ENCODE results near the gene TSPAN9.

Gene TSPAN9

DNA sequence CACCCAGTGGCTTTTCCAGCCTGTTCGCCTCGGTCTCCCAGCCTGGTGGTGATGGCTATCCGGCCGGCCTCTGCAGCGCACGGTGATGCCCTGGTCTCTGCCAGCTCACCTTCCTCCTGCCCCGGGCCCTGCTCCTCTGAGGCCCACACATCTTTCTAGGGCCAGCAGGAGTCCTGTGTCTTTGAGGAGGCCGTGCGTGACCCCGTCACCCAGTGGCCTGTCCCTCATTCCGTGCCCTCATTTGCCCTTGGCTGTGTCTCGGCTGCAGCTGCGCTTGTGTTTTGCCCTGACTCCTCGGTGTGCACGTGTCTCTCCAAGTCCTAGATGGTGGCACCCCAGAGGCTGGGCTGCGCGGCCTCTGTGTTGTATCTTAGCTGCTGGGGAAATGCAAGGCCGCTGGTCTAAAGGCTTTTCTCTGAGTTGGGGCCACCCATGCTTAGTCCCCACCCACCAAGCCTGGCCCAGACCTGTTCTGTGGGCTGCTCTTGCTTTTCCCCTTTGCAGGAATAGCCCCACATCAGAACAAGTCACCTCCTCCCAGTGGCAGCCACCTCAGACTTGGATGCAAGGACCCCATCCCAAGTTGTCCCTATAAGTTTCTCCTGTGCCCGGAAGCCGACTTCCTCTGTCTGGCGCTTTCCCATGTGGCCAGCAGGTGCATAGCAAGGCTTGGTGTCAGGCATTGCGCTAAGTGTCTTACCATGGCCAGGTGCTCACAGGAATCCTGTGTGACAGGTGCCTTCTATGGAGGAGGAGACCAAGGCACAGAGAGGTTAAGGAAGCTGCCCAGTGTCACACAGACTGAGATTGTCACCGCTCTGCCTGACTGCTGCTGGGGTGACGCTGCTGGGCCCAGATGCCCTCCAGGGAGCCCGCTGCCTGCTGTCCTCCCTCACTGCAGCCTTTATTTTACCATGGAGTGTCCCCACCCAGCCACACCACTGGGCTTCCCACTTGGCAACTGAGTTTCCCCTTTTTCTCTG lies 64.5 kb downstream of the TSPAN9 start:
- DNase-seq (ENCODE audit: low read depth in 2 of 2) = no peak

DNA sequence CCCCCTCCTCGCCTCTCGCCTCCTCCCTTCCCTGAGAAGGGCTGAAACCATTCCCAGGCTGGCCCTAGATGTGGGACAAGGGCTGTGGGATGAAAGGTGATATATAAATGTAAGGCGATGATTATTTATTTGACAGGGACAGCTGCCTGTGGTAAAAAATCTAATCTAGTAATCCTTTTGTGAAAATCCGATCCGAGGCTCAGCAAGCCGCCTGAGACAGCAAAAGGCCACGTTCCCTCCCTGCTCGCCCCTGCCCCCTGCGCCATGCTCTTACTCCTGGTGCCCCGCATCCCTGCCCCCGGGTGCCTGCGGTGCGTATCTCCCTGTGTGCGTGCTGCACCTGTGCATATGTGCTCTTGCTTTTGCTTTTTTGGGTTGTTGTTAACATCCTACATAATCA lies 65.2 kb downstream of the TSPAN9 start:
- no peak for DNase-seq (ENCODE audit: low read depth in 2 of 2)

DNA sequence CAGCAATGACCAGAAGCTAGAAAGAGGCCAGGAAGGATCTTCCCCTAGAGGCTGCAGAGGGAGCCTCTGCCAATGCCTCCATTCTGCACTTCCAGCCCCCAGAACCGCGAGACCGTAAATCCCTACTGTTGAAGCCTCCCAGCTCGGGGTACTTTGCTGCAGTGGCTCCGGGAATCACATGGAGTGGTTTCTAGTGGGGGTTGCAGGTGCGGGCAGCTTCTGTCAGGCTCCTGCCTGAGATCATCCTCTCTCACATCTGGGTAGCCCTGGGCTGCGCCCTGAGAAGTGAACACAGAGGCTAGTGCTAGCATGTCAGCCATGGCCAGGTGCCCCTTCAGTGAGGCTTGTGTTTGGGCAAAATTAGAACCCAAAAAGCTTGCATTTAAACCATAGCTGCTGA lies 67.3 kb downstream of the TSPAN9 start:
- DNase-seq (ENCODE audit: low read depth in 2 of 2) = no peak

DNA sequence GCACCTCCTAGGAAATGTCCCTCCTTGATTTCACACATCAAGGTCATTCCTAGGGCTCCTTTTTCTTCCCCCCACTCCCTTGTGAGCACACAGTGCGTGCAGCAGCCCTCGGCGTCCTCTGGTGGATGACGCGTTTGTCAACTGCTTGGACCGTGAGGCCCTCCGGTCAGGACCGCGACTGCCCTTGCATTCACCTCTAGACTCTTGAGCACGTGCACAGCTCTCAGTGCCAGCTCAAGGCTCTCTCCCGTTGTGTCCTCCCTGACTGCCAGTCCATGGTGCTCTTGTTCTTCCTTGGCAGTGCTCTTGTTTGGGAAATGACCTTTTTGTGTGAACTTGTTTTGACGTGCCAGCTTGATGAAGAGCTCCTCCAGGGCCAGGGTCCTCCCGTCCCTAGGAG lies 67.9 kb downstream of the TSPAN9 start:
- no peak for DNase-seq (ENCODE audit: low read depth in 2 of 2)

DNA sequence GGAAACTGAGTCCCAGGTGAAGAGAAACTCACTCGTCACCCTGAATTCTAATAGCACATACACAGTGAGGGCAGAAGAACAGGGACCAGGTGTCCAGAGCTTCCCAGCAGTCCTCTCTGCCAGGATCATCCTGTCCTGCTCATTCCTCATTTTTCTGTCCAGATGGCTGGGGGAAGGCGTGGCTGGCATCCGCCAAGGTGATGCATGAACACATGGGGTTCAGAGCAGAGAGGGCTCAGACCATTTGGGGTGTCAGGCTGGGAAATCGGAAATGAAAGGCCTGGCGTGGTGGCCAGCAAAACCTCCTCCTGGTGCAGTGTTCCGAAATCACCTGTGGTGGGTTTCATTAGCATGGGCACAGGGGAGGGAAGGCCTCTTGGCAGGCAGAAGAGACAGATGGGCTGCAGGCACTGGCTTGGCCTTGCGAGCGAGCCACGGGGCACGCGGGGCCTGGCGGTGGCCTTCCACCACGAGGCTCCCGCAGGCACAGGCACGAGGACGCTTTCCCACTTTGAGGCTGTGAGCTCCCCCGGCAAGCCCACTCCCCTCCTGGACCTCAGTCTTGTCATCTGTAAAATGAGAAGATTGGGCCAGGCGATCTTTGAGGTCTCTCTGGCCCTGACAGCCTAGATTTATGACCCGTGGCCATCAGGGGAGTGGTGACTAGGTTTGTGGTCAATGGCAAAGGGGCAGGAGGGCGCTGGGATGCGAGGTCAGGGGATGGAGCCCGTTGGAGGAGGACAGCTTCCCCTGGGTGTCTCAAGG lies 68.5 kb downstream of the TSPAN9 start:
- no peak for DNase-seq (ENCODE audit: low read depth in 2 of 2)

DNA sequence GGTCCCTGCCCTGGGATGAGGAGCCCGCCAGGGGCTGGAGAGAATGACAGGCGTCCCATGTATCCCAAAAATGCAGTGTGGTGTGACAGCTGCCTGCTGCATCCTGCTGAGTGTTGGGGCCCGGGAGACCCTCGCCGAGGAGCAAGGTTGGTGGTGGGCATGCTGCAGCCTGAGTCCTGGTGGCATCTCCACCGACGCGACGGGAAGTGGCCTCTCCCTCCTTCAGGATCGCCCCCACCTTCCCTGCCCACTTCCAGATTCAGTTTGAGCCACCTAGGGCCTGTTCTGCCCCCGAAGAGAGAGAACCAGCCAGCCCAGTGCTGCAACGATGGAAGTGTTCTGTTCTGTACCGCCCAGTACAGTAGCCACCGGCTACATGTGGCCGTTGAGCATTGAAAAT lies 70.1 kb downstream of the TSPAN9 start:
- no peak for DNase-seq (ENCODE audit: low read depth in 2 of 2)

DNA sequence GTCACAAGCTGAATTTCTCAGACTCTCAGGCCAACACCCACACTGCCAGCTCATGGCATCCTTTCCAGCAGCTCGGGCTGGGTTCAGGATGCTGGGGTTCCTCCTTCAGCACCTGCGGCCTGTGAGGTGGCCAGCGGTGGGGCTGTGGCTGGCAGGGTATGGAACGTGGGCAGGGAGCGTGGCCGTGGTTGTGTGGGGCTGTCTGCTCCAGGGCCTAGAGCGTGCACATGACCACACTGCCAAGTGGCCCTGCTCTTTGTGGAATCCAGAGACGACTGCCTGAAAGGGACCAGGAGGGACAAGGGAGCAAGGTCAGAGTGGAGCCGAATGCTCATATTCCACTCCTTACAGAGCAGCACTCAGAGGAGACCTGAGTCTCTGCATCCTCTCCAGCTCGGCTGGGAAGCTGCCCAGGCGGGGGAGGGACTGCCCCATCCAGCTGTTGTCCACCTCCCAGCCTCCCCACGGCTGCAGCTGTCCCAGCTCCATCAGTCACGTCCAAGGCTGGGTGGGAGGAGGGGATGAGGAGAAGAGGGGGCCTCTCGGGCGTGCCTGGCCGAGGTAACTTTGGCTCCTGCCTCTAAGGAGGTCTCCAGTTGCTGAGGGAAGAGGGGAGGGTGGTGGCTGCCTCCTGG lies 71.3 kb downstream of the TSPAN9 start:
- DNase-seq (ENCODE audit: low read depth in 2 of 2) = no peak

DNA sequence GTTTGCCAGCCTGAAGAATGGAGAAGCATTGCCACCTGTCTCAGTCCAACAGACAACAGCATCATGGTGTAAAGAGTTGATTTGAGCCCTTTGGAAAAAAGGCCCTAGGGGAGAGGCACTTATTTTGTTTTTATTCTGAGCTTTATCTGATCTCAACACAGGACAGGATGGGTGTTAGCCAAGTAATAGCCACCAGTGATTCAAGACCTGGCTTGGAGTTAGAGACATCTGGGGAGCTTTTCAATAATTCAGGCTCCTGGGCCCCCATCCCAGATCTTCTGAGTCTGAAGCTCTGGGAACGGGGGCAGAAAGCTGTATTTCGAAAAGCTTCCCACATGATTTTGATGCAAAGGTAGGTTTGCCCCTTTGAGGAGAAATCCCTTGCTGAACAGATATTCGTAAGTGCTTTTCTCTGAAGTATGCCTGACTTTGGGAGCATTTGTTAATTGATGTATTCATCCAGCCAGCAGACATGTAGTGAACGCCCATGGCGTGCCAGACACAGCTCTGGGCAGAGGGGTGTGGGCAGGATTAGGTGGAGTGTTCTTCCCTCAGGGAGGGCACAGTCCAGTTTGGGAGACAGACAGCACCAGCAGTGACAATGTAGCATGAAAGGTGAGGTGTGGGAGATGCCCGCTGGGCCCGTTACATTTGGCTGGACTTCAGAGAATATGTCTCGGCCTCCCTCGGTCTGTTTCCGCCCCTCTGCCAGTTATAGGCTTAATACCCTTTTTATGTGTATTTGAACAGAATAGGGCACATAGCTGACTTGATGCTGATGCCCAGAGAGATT lies 72.5 kb downstream of the TSPAN9 start:
- no peak for DNase-seq (ENCODE audit: low read depth in 2 of 2)

DNA sequence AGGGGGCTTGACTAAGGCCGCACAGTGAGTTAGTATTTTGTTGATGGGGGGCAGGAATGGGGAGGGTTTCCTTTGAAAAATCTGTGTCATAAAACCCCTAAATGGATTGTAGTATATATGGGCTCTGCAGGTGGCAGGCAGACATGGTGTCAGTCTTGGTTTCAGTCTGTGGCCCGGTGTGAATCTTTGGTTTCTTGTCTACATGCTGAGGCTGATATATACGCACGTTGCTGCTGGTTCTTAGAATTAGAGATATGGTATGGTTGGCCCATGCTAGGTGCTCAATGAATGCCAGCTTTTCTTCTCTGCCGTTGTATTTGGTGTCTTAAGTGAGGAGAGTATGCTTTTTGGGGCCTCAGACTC lies 73.1 kb downstream of the TSPAN9 start:
- DNase-seq (ENCODE audit: low read depth in 2 of 2) = no peak

DNA sequence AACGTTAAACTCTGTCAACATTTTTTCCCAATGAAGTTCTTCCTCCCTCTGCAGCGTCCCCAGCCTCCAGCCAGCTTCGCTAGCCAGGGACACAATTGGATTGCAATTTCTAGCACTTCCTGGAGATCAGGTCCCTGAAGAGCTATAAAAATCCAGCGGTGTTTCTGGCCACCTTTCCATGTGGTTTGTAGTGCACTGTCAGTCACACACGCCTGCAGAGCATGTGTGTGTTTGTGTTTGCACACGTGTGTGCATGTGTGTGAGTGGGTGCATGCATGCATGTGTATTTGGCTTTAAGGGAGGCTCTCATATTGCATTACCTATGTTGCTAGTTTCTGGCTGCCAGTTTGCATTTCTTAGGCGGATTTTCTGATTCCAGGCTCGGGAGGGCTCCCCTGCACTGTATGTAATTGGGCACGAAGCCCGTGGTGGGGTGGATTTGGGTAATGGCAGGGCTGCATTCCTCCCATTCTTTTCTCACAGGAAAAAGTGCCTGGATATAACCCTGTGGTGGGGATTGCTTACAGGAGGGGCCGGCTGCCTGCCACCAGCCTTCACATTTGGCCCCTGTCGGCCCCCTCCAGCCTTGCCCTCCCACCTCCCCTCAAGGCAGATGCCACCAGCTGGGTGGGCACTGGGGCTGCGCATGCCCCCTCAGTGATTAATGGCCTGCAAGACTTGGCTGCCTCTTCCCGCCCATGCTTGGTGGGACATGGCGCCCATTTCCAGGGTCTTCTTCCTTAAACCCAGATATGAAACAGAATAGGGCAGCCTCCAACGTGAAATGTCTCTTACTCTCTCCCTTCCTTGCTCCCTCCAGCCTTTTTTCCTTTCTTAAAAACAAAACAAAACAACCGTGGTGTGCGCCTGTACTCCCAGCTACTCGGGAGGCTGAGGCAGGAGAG lies 74.0 kb downstream of the TSPAN9 start:
- DNase-seq (ENCODE audit: low read depth in 2 of 2) = no peak

DNA sequence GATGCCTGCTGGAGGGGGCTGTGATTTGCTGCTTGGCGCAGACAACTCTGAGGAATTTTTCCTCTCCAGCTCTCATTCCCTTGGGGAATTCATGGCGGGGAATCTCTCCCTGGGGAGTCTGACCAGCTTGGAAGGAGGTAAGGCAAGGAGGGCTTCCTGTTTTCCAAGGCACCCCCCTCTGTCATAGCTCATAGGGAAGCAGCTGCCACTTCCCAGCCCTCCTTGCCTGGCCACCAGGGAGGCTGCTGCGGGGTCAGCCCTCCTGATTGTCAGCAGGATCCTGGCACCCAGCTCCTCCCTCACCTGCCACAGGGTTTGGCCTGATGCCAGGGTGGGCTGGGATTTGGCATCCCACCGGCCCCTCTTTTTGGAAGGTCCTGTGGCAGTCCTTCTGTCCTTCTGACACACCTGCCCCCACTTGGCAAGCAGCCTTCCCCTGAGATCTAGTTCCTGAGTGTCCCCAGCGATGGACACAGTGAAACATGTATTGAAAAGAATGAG lies 74.9 kb downstream of the TSPAN9 start:
- DNase-seq (ENCODE audit: low read depth in 2 of 2) = no peak

DNA sequence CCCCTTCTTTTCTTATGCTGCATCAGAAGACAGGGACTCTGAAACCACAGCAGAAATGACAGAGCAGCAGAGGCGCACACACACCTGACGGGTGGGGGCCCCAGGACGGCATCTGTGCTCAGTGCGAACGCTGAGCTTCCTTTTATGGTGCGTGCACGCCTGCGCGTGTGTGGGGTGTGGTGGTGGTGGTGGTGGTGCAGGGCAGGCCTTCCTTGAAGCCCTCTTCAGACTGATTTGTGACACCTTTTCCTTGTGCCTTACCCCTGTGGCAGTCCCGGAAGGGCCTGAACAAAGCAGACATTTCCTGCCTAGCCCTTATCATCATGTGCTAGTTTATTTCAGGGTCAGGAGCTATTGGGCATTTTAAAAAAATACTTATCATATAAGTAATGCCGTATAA lies 75.7 kb downstream of the TSPAN9 start:
- DNase-seq (ENCODE audit: low read depth in 2 of 2) = no peak

DNA sequence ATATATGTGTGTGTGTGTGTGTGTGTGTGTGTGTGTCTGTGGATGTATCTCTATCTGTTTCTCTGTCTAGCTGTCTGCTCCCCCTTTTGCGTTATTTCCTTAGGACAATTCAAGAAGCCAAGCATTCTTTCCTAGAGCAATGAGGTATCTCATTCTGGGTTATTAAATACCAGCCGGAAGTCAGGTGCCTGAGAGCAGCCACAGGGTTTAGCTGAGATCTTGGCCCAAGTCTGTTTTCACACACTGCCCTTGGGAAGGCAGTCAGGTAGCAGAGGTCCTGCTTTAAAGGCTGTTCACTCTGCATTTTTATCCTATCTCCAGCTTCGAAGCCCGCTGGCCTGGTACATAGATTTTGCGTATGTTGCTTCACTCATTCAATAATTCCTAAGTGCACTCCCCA lies 76.8 kb downstream of the TSPAN9 start:
- no peak for DNase-seq (ENCODE audit: low read depth in 2 of 2)

DNA sequence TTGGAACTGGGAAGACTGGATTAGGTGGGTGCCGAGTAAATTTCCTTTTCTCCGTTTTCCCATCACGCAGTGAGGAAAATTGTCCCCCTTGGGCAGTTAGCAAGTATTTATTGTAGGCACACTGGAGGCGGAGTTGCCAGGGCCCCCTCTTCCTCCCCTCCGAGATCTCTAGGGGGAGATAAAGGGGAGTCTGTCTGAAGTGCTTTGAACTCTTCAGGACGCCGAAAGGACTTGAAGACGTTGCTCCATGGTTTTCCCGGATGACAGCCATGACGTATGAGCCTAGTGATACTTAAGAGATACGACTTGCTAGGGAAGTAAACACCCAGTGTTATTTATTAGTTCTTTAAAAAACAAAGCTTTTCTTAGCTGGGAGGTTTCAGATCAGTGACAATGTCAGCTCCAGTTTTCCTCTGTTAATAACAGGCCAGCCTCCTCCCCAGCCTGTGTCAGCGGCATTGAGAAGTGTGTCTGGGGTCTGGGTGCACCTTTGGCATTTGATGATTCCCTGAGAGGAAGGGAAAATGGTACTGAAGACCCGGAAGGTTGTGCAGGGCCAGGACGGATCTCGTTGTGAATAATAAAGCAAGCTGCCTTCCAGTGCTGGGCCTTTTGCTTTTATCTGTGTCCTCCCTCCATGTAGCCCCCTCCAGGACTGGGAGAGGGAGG lies 78.7 kb downstream of the TSPAN9 start:
- no peak for DNase-seq (ENCODE audit: low read depth in 2 of 2)

DNA sequence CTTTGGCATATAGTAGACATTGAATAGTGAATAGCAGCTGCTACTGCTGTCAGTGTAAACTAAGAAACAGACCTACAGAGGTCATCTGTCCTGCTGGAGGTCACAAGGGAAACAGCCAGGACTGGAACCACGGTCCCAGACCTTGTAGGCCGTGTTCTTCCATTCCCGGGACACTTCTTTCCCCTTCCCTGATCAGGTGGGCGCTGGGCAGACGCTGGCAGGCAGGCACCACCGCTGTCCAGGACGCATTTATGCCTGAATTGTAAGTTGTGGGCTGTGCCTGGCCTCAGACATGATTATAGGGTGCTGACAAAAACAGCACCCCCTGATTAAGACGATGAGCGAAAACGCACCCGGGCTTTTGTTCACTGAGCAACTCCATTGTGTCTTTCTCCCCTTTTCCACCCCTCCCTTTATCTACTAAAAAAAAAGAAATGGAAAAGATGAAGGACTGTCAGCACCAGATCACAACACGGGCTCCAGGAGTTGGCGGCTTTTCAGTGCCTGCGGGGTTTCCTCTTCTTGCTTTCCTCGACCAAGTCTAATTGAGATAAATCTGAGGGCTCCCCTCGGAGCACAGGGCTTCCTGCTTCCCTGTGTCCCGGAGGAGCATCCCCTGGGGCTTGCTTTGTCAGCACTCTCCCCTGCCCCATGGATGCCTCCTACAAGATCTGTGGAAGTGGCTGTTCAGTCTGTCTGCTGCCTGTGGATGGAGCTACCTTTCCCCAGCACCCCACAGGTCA lies 80.6 kb downstream of the TSPAN9 start:
- DNase-seq (ENCODE audit: low read depth in 2 of 2) = no peak

DNA sequence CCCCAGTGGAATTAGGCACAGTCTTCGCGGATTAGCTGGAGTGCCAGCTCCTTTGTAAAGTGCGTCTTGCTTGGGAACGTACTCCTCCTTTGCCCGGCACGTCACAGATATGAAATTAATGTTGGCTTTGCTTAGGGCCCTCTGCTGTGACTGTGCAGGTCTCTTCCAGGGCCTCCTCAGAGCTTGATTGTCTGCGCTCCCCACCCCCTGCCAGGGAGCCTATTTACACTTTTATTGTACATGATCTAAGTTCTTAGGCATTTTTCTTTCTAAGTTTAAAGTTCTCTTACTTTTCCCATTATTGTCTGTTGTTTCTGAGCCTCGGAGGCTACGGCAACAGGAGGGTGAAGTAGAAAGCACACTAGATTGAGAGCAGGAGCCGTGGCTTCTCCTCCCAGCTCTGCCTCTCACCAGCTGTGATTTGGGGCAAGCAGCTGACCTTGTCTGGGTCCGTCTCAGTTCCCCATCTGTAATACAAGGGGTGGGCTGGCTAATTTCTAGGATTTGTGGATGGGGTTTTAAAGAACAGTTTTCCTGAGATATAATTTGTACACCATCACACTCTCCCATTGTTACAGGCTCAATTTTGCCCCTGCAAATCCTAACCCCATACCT lies 81.8 kb downstream of the TSPAN9 start:
- DNase-seq (ENCODE audit: low read depth in 2 of 2) = no peak

DNA sequence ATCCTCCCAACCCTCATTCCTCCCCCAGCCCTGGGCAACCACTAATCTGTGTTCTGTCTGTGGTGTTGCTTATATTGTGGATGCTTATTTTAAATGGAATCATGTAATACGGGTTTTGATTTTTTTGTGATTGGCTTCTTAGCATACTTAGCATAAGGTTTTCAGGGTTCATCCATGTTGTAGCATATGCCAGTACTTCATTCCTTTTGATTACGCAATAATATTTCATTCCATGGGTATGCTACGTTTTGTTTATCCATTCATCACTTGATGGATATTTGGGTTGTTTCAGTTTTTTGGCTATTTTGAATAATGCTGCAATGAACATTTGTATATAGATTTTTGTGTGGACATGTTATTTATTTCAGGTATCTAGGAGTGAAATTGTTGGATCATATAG lies 82.9 kb downstream of the TSPAN9 start:
- no peak for DNase-seq (ENCODE audit: low read depth in 2 of 2)

DNA sequence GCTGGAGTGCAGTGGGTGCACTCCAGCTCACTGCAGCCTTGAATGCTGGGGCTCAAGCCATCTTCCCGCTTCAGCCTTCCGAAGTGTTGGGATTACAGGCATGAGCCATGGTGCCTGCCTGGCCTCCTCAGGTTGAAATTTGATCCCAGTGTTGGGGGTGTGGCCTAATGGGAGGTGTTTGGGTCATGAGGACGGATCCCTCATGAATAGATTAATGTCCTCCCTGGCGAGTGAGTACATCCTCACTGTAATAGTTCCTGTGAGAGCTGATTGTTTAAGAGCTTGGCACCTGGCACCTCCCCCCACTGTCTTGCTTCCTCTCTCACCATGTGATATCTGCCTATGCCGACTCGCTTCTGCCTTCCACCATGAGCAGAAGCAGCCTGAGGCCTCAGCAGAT lies 84.7 kb downstream of the TSPAN9 start:
- no peak for DNase-seq (ENCODE audit: low read depth in 2 of 2)

Measured in stimulated activated CD4-positive, alpha-beta T cell treated with anti-CD3 and anti-CD28 coated beads, Interleukin-4, amount 100 ng/mL, for 48 hours (primary cell).